Measurements from ENCODE around the gene INCA1.

Gene INCA1

DNA sequence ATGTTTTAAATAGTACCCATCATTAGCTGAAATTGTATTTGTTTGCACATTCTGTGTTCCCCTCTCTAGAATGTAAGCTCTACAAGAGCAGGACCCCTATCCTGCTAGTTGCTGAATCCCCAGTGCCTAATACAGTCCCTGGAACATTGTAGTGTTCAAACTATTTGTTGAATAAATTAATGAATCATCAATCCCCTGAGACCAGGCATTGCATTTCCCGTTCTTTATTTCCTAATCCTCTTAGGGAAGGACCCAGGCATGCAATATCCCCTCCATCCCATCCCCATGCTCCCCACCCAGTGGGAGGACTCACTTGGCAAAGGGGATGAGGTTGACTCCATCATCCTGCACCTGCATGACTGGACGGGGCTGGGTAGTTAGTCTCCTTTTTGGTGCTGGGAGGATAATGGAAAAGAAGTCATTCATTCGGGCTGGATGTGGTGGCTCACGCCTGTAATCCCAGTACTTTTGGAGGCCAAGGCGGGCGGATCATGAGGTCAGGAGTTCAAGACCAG lies 3.2 kb downstream of the INCA1 start:
- TF ChIP-seq ZNF274 (IDR thresholded peaks at IDR 0.05; ENCODE audit: low read depth, low read length): no peak
- no peak overlapping the region for H3K4me3 ChIP-seq (ENCODE audit: low read length)

DNA sequence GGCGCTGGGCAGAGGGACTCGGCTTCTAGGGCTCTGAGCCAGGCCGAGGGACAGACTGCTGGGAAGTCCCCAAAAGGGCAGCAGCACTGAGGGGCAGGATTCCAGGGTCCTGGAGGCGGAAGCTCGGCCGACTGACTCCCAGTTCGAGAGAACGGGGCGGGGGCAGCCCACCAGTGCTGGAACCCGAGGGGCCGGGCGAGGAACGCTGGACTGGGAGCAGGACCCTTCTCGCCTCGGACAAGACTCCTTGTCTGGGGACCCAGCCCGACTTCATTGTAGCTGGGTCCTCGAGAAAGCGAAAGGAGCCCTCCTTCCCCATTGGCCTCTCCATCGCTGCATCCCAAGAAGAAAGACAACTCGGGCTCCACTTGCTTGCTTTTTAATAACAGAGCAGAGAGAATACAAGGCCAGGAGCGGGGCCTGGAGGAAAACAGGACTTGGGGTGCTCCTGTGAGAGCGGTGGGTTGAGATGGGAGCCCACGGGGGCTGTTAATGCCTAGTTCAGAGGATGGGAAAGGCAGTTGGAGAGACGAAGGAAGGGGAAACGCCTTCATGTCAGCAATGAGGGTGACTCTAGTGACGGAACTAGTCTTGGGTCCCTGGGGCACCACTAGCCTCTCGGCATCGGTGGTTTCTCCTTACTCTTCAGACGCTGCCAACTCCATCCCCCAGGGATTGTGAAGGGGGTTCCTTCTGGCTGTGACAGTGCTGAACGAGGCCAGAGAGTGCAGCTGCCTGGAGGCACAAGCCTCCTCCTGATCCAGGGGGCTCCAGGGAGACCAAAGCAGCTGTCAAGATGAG lies 9.4 kb downstream of the INCA1 start:
- no peak for TF ChIP-seq ZNF274 (IDR thresholded peaks at IDR 0.05; ENCODE audit: low read depth, low read length)
- peak overlapping the region; percentile 75 for H3K4me3 ChIP-seq (ENCODE audit: low read length)

DNA sequence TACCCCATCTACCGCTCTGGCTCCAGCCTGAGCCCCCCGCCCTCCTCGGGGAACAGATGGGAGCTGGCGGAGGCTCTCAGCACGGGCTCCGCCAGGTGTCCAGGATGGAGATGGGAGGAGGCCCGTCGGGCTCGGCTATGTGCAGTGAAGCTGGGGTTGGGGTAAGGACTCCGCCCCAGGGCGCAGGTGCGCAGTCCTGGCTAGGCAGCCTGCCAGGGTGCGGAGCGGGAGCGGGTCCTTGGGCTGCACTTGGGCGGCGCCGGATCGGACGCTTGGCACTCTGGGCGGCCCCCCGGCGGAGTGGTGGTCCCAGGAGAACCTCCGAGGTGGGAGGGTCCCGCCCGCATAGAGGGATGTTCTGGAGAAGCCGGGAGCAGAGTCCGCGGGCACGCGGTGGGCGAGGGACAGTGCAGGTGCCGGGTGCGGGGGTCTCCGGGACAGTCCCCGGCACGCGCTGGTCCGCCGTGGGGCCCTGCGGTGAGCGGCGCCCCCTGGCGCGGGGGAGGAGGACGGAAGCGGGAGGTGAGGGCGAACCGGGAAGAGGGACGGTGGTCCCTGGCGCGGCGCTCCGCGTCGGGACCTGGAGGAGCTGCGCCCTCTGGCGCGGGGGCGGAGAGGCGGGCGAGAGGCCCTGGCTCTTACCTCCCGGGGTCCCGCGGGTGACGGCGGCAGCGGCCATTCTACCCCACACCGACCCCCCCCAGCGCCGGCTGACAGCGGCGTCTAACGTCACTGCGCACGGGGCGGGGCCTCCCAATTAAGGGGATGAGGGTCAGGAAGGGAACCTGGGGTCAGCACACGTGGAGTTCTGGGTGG lies 10.2 kb downstream of the INCA1 start, which contains the start of gene CAMTA2:
Gene CAMTA2, minus strand, starts transcription at position 725 of the 816 bp plus-strand sequence. CDS start 1,453 bp downstream, outside the sequence.
- H3K4me3 ChIP-seq (ENCODE audit: low read length): peak within 1 kb of the TSS; percentile 75
- no peak for TF ChIP-seq ZNF274 (IDR thresholded peaks at IDR 0.05; ENCODE audit: low read depth, low read length)

DNA sequence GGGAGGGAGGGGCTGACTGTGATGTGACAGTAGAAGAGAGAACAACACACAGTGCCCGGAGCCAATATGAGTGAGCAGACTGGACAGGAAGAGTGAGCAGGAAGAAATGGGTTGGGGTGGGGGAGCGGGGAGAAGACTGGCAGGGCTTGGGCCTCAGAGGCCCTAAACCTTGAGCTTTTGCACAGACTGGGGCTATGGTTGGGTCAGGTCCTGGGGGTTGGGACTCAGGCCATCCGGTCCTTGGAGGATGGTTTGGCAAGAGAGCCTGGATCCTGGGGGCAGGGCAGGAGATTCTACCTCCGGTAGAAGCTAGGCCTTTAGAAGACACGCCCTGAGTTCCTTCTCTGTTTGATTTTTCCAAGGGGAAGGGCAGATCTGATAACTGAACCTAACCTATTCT lies 10.9 kb downstream of the INCA1 start:
- peak overlapping the region; percentile 75; the same call in 1 of the 2 replicates for H3K4me3 ChIP-seq (ENCODE audit: low read length)
- TF ChIP-seq ZNF274 (IDR thresholded peaks at IDR 0.05; ENCODE audit: low read depth, low read length): no peak

DNA sequence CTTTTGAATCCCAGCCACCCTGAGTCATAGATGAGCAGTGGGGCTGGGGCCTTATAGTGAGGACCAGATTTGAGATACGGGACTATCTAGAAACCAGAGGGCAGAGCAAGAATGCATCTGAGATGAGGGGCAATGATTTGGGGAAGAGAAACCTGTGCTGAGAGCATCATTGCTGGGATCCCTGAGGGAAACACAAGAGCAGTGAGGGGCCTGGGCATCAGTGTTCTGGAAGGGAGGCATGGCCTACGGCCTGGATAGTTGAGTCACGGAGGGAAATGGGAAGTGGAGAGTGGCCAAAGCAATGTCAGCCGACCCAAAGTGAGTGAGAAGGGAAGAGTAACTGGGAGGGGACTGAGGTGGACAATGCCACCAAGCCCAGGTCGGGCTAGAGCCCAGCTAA lies 15.0 kb downstream of the INCA1 start:
- no peak for TF ChIP-seq ZNF274 (IDR thresholded peaks at IDR 0.05; ENCODE audit: low read depth, low read length)

DNA sequence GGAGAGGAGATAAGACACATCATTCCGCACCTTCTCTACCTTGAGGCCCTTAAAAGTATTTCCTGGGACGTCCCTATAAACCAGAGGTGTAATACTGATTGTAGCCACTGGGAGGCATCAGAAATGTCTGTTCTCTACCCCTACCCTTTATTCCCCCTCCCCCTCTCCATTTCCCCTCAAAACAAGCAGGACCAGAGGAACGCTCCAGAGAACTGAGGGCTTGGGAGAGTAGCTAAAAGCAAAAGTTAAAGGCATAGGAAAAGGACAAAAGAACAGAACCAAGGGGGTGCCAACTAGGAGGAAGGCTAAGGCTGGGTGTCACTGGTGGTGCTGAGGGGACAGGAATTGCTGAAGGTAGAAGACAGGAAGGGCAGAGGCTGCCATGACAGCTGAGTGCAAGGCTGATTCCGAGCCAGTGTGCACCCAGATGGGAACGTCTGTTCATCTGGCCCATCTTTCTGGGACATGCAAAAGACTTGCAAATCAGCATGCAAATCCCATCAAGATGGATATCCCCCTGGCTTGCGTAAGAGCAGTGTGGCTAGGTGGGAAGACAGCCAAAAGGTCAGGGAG lies 16.6 kb downstream of the INCA1 start:
- no peak overlapping the region for H3K4me3 ChIP-seq (ENCODE audit: low read length)
- TF ChIP-seq ZNF274 (IDR thresholded peaks at IDR 0.05; ENCODE audit: low read depth, low read length): no peak

More for the DNA sequence above, 15.0 kb downstream of the INCA1 start:
- H3K4me3 ChIP-seq (ENCODE audit: low read length): no peak overlapping the region

DNA sequence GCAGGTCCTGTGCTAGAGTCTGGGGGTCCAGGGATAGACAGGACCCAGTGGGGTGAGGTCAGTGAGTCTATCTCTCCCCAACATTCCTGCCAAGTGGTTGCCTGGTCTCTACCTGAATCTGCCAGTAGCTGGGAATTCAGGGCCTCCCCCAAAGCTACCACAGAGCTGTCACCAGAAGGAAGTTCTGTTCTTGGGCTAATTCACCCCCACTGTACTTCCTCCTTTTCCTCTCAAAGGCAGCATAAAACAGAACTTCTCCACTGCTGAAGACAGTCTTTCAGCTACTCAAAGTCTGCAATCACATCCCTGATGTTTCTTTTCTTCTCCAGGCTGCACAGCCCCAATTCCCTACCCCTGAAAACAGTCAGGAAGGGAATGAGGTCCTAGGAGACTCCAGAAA lies 18.6 kb downstream of the INCA1 start:
- H3K4me3 ChIP-seq (ENCODE audit: low read length): no peak overlapping the region
- no peak for TF ChIP-seq ZNF274 (IDR thresholded peaks at IDR 0.05; ENCODE audit: low read depth, low read length)

DNA sequence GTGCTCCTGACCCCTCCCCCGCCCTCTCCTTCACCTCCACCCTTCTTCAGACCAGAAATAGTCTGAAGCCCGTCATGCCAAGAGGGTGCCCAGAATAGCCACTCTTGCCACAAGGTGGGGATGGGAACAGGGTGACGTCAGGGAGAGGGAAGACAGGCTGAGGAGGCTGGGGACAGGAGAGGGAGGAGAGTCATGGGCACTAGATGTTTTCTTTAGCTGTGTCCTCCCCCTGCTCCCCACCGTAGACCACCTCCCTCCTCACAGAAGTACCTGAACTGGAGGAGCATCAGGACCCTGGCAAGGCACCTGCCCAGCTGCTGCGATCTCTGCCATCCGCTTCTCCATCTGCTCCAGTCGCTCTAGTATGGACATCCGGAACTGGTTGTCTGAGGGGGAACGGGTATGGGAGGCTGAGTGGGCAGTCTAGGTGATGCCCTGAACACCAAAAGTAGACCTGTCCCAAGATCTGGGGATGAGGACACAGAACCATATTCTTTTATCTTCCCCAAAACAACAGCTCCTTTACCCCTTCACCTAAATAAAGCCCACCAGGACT lies 23.1 kb downstream of the INCA1 start:
- no peak overlapping the region for H3K4me3 ChIP-seq (ENCODE audit: low read length)
- TF ChIP-seq ZNF274 (IDR thresholded peaks at IDR 0.05; ENCODE audit: low read depth, low read length): no peak

DNA sequence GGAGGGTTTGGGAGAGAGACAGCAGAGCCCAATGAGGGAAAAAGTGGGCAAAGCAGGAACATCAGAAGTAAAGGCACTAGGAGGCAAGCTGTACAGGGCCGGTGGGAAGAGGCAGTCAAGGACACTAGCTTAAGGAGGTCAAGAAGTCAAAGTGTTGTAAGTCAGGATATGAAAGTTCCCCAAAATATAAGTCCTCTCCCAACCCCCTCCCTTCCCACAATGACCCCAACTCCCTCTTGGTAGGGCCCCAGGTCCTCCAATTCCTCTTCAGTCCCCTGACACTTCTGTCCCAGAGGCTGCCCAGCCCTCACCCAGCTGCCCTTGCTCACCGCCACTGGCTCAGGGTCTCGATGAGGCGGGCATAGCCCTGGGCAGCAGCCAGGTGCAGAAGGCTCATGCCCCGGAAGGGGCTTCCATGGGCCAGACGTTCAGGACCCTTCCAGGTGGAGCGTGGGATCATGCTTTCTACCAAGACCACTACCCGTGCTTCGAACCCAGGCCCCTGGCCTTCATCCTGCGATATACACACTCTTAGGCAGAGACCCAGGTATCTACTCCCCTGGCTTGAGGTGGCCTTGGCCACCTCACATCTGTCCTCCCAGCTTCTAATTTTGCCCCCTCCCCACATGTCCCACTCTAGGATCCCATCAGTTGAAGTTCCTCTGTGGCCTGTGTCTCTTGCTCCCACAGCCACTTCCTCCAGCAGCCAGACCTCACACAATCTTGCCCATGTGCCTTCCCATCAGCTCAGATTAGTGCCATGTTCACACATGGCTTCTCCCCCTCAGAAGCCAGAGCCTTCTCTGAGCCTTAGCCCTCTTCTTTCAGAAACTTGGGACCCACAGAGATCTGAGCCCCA lies 23.8 kb downstream of the INCA1 start:
- H3K4me3 ChIP-seq (ENCODE audit: low read length): no peak overlapping the region
- no peak for TF ChIP-seq ZNF274 (IDR thresholded peaks at IDR 0.05; ENCODE audit: low read depth, low read length)

DNA sequence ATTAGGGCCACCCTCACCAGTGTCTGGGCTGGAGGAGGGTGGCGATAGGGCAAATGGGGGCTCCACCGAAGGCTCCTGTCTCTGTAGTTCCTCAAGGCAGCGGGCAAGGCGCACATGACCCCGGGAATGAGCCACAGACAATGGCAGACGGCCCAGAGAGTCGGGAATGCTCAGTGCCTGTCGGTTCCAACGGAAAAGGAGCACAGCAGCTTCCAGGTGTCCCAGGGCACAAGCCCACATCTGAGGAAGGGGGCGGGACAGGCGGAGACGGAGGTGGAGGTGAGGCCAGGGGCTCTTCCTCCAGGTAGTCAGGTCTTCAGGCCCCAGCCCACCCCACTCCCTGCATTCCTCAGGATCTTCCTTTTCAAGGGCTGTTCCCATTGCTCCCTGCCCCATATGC lies 24.6 kb downstream of the INCA1 start:
- no peak for TF ChIP-seq ZNF274 (IDR thresholded peaks at IDR 0.05; ENCODE audit: low read depth, low read length)
- no peak overlapping the region for H3K4me3 ChIP-seq (ENCODE audit: low read length)

DNA sequence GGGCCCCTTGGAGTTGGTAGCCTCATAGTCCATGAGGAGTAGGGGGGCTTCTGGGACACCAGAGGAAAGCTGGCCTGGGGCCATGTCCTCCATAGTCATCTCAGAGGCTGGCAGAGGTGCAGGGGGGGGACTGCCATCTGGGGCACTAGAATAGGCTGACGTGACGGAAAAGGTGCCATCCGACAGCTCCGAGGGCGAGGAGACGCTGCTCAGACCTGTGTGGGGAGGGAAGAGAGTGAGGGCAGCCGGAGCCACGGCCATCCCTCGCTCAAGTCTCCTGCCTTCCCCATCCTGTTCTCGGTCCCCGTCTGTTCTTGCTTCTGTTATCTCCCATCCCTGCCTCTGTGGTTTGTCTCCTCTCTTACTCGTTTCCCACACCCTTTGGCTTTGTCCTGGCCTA lies 25.0 kb downstream of the INCA1 start:
- H3K4me3 ChIP-seq (ENCODE audit: low read length): no peak overlapping the region
- TF ChIP-seq ZNF274 (IDR thresholded peaks at IDR 0.05; ENCODE audit: low read depth, low read length): no peak

DNA sequence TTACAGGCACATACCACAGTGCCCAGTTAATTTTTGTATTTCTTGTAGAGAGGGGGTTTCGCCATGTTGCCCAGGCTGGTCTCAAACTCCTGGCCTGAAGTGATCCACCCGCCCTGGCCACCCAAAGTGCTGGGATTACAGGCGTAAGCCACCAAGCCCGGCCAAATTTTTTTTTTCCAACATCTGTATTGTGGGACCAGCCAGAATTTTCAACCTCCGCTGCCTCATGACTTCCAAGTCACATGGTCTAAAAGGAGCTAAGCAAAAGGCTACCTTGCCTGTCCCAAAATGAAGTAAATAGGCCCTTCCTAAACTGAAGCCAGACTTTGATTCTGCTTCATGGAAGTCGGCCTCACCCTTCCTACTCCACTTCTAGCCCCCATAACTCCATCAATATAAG lies 25.5 kb downstream of the INCA1 start:
- TF ChIP-seq ZNF274 (IDR thresholded peaks at IDR 0.05; ENCODE audit: low read depth, low read length): no peak
- no peak overlapping the region for H3K4me3 ChIP-seq (ENCODE audit: low read length)

DNA sequence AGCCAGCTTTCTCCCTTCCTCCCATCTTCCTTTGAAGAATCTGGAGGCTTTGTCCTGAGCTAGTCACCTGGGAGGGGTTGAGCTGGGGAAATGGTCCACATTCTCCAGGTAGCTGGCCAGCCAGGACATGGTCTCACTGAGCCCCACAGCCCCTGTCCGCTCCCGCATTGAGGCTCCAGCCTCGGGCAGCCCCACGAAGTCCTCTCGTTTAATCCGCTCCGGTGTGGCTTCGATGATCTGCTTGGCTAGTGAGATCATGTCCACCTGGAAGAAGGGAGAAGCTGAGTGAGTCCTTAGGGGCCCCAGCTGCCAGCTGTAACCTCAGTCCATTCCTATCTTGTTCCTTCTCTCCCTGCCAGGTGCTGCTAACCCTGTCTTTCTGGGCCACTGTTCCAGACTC lies 27.0 kb downstream of the INCA1 start:
- H3K4me3 ChIP-seq (ENCODE audit: low read length): no peak overlapping the region
- no peak for TF ChIP-seq ZNF274 (IDR thresholded peaks at IDR 0.05; ENCODE audit: low read depth, low read length)

Data from GM08714 (cell line).